ENCODE data around the gene PATZ1.

DNA sequence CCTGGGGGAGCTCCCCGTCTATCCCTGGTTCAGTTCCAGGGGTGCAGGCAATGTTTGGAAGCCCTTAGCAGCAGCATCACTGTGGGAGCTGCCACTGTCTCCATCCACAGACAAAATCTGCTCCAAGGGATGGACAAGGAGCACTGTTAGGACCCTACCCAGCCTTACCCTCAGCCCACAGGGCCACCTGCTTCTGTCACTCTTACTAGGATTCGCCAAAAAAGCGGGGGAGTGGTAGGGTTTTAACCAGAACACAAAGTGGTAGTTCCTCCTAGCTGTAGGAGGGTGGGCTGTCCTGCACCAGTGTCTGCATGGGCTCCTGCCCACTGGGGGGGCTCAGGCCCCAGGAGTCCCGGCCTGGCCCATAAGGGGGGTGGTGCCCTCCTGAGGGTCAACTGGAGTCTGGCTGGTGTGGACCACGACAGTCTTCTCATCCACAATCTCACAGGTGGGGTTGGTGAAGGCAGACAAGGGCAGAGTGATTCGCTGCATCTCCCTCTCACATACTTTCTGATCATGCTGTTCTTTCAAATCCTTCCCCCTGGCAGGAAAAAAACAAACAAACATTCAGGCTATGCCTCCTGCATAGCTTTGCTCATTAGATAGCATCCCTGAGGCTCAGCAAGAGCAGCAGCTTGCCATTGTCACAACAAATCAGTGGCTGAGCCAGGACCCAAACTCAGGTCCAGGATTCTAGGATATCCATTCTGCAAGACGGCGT, 63.2 kb downstream of the PATZ1 start:
- TF ChIP-seq, protein P1, sequence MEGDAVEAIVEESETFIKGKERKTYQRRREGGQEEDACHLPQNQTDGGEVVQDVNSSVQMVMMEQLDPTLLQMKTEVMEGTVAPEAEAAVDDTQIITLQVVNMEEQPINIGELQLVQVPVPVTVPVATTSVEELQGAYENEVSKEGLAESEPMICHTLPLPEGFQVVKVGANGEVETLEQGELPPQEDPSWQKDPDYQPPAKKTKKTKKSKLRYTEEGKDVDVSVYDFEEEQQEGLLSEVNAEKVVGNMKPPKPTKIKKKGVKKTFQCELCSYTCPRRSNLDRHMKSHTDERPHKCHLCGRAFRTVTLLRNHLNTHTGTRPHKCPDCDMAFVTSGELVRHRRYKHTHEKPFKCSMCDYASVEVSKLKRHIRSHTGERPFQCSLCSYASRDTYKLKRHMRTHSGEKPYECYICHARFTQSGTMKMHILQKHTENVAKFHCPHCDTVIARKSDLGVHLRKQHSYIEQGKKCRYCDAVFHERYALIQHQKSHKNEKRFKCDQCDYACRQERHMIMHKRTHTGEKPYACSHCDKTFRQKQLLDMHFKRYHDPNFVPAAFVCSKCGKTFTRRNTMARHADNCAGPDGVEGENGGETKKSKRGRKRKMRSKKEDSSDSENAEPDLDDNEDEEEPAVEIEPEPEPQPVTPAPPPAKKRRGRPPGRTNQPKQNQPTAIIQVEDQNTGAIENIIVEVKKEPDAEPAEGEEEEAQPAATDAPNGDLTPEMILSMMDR (IDR thresholded peaks at IDR 0.05), result no peak
- no peak for TF ChIP-seq POLR2A (IDR thresholded peaks at IDR 0.05)
